ENCODE results near the gene DPH3. TPM values are rescaled to one million over a fixed set of nuclear protein-coding genes. Genes with fewer than 3 reads are reported as not detected.

Gene DPH3
- total RNA-seq, 2 donors from 2014 or later, result 34.5 to 36.4 TPM

GRCh38 chr3:16272588-16272987 lies 7.8 kb upstream of the DPH3 start:
- DNase-seq, result no peak
- no peak overlapping the region for H3K4me3 Mint-ChIP-seq
- no peaks in the 10 kb centered on the region for H3K9me3 Mint-ChIP-seq
- Histone ChIP-seq H3K9ac (ENCODE audit: extremely low read depth, low read length, poor library complexity, severe bottlenecking) (no peak overlapping the region), H3K36me3 (ENCODE audit: control insufficient read depth, insufficient read depth, low read length) (peaks cover 52% of the 10 kb centered on the region), H3K27ac (ENCODE audit: low read depth, low read length) (no peak overlapping the region), H3K27me3 (ENCODE audit: control insufficient read depth, insufficient read depth, low read length, poor library complexity, severe bottlenecking) (no peaks in the 10 kb centered on the region), H3K9me3 (ENCODE audit: control insufficient read depth, low read length) (no peaks in the 10 kb centered on the region), H3K4me1 (ENCODE audit: control insufficient read depth, insufficient read depth, low read length) (no peaks in the 10 kb centered on the region), H3K4me3 (ENCODE audit: low read length) (no peak overlapping the region)
- 80% methylated on average over 1 of the region's 1 CpG; no CpG with 5 or more reads in 1 of the 2 experiments for WGBS, 2 experiments (ENCODE audit: insufficient coverage in 1 of 2, insufficient read length in 1 of 2)
- TF ChIP-seq CTCF (conservative IDR thresholded peaks at IDR 0.05), result no peak
- H3K27ac Mint-ChIP-seq, result no peak overlapping the region
- peaks cover 25% of the 10 kb centered on the region for H3K36me3 Mint-ChIP-seq (ENCODE audit: low read depth)
- no peaks in the 10 kb centered on the region for H3K4me1 Mint-ChIP-seq
- H3K27me3 Mint-ChIP-seq (ENCODE audit: insufficient read depth), result no peaks in the 10 kb centered on the region

- no peak overlapping the region for H3K27ac ChIP-seq (ENCODE audit: low read depth, low read length)
- no peaks in the 10 kb centered on the region for H3K9me3 ChIP-seq (ENCODE audit: control insufficient read depth, low read length)
- 94 to 96% methylated on average over 10 of the region's 10 CpGs for WGBS, 2 experiments (ENCODE audit: insufficient coverage in 1 of 2, insufficient read length in 1 of 2)
- H3K9ac ChIP-seq (ENCODE audit: extremely low read depth, low read length, poor library complexity, severe bottlenecking), result no peak overlapping the region
- peaks cover 24% of the 10 kb centered on the region for H3K36me3 Mint-ChIP-seq (ENCODE audit: low read depth)
- H3K4me3 ChIP-seq (ENCODE audit: low read length), result no peak overlapping the region
- no peaks in the 10 kb centered on the region for H3K9me3 Mint-ChIP-seq
- no peak overlapping the region for H3K4me3 Mint-ChIP-seq
- no peak for DNase-seq
- peaks cover 13% of the 10 kb centered on the region for H3K4me1 Mint-ChIP-seq
- no peaks in the 10 kb centered on the region for H3K4me1 ChIP-seq (ENCODE audit: control insufficient read depth, insufficient read depth, low read length)
- peaks cover 46% of the 10 kb centered on the region for H3K36me3 ChIP-seq (ENCODE audit: control insufficient read depth, insufficient read depth, low read length)
- H3K27ac Mint-ChIP-seq, result no peak overlapping the region
- no peaks in the 10 kb centered on the region for H3K27me3 ChIP-seq (ENCODE audit: control insufficient read depth, insufficient read depth, low read length, poor library complexity, severe bottlenecking)
- no peak for TF ChIP-seq CTCF (conservative IDR thresholded peaks at IDR 0.05)
- H3K27me3 Mint-ChIP-seq (ENCODE audit: insufficient read depth), result no peaks in the 10 kb centered on the region
These were observed 6.1 kb upstream of the DPH3 start for GRCh38 chr3:16270855-16271254.

- WGBS, 2 experiments (ENCODE audit: insufficient coverage in 1 of 2, insufficient read length in 1 of 2), result 94 to 100% methylated on average over 3 of the region's 3 CpGs
- Mint-ChIP-seq H3K9me3 (no peaks in the 10 kb centered on the region), H3K27ac (no peak overlapping the region), H3K27me3 (ENCODE audit: insufficient read depth) (no peaks in the 10 kb centered on the region), H3K36me3 (ENCODE audit: low read depth) (peaks cover 13% of the 10 kb centered on the region), H3K4me1 (peaks cover 19% of the 10 kb centered on the region), H3K4me3 (peak overlapping the region; percentile 95)
- Histone ChIP-seq H3K27ac (ENCODE audit: low read depth, low read length) (no peak overlapping the region), H3K9me3 (ENCODE audit: control insufficient read depth, low read length) (no peaks in the 10 kb centered on the region), H3K9ac (ENCODE audit: extremely low read depth, low read length, poor library complexity, severe bottlenecking) (no peak overlapping the region), H3K4me1 (ENCODE audit: control insufficient read depth, insufficient read depth, low read length) (no peaks in the 10 kb centered on the region), H3K36me3 (ENCODE audit: control insufficient read depth, insufficient read depth, low read length) (peaks cover 33% of the 10 kb centered on the region), H3K27me3 (ENCODE audit: control insufficient read depth, insufficient read depth, low read length, poor library complexity, severe bottlenecking) (no peaks in the 10 kb centered on the region), H3K4me3 (ENCODE audit: low read length) (peak overlapping the region; percentile 98)
- no peak for DNase-seq
- TF ChIP-seq CTCF (conservative IDR thresholded peaks at IDR 0.05), result no peak
These were observed 2.0 kb upstream of the DPH3 start for GRCh38 chr3:16266714-16267113.

All from endodermal cell (in vitro differentiated cells).